Measurements from ENCODE around the gene SAMHD1. TPM values are rescaled to one million over a fixed set of nuclear protein-coding genes. Genes with fewer than 3 reads are reported as not detected.
"Not testable (repeated sequence)": the region's sequence is repeated elsewhere in the genome, so short reads cannot be mapped to it uniquely, and the experiment has no call there.

Gene SAMHD1
- total RNA-seq, 2 experiments from 2014 or later = 167 to 213 TPM

- CTCF ChIA-PET = interaction anchor here (1.5 kb wide), 1 partner anchor 18 kb away, joined by 5 read pairs; no protein-coding TSS in a partner anchor
- Mint-ChIP-seq H3K27ac (no peak overlapping the region), H3K36me3 (peaks cover 63% of the 10 kb centered on the region), H3K9me3 (ENCODE audit: low read depth) (no peaks in the 10 kb centered on the region), H3K4me3 (no peak overlapping the region), H3K27me3 (no peaks in the 10 kb centered on the region), H3K4me1 (peaks cover 42% of the 10 kb centered on the region)
- no peak for ATAC-seq
- DNase-seq = no peak
Measured at GRCh38 chr20:36937402-36937770, 14.1 kb downstream of the SAMHD1 start.

- not testable (repeated sequence) for H3K27ac Mint-ChIP-seq; H3K9me3 Mint-ChIP-seq (ENCODE audit: low read depth); H3K27me3 Mint-ChIP-seq; DNase-seq; ATAC-seq; H3K4me3 Mint-ChIP-seq
- CTCF ChIA-PET = interaction anchor here (1.0 to 2.4 kb wide), 3 partner anchors 14 to 38 kb away, joined by 3 to 7 read pairs (median 5); no protein-coding TSS in a partner anchor
- peaks cover 43% of the 10 kb centered on the region for H3K4me1 Mint-ChIP-seq
- peaks cover 62% of the 10 kb centered on the region for H3K36me3 Mint-ChIP-seq
Measured at GRCh38 chr20:36936761-36937401, 14.6 kb downstream of the SAMHD1 start.

- H3K27me3 Mint-ChIP-seq = no peaks in the 10 kb centered on the region
- no peak overlapping the region for H3K27ac Mint-ChIP-seq
- H3K36me3 Mint-ChIP-seq = peaks cover 61% of the 10 kb centered on the region
- ATAC-seq (no peak), DNase-seq (no peak)
- no peak overlapping the region for H3K4me3 Mint-ChIP-seq
- no peaks in the 10 kb centered on the region for H3K9me3 Mint-ChIP-seq (ENCODE audit: low read depth)
- peaks cover 42% of the 10 kb centered on the region for H3K4me1 Mint-ChIP-seq
- CTCF ChIA-PET = interaction anchor here (1.0 to 2.4 kb wide), 3 partner anchors 13 to 39 kb away, joined by 3 to 7 read pairs (median 5); no protein-coding TSS in a partner anchor
Measured at GRCh38 chr20:36936341-36936740, 15.2 kb downstream of the SAMHD1 start.

GRCh38 chr20:36933571-36933970 is 17.9 kb downstream of the SAMHD1 start:
- DNase-seq; ATAC-seq; H3K27ac Mint-ChIP-seq; H3K4me3 Mint-ChIP-seq; H3K27me3 Mint-ChIP-seq; H3K9me3 Mint-ChIP-seq (ENCODE audit: low read depth): not testable (repeated sequence)
- CTCF ChIA-PET = interaction anchor here (1.1 to 1.2 kb wide), 3 partner anchors 15 to 96 kb away, joined by 3 read pairs; no protein-coding TSS in a partner anchor
- Mint-ChIP-seq H3K4me1 (peaks cover 35% of the 10 kb centered on the region), H3K36me3 (peaks cover 67% of the 10 kb centered on the region)

GRCh38 chr20:36932476-36933426 is 18.8 kb downstream of the SAMHD1 start:
- ATAC-seq = no peak
- Mint-ChIP-seq H3K27me3 (no peaks in the 10 kb centered on the region), H3K36me3 (peaks cover 67% of the 10 kb centered on the region), H3K4me3 (no peak overlapping the region), H3K9me3 (ENCODE audit: low read depth) (no peaks in the 10 kb centered on the region), H3K4me1 (peaks cover 35% of the 10 kb centered on the region), H3K27ac (no peak overlapping the region)
- CTCF ChIA-PET = interaction anchor here (1.1 to 1.8 kb wide), 4 partner anchors 11 to 97 kb away, joined by 3 to 5 read pairs (median 3); no protein-coding TSS in a partner anchor
- no peak for DNase-seq

- not testable (repeated sequence) for H3K9me3 Mint-ChIP-seq (ENCODE audit: low read depth); H3K27me3 Mint-ChIP-seq; H3K4me3 Mint-ChIP-seq; DNase-seq; H3K27ac Mint-ChIP-seq; ATAC-seq
- CTCF ChIA-PET = interaction anchor here (1.5 to 1.8 kb wide), 2 partner anchors 10 to 12 kb away, joined by 3 to 5 read pairs; no protein-coding TSS in a partner anchor
- peaks cover 31% of the 10 kb centered on the region for H3K4me1 Mint-ChIP-seq
- peaks cover 65% of the 10 kb centered on the region for H3K36me3 Mint-ChIP-seq
Measured at GRCh38 chr20:36932067-36932466, 19.4 kb downstream of the SAMHD1 start.

GRCh38 chr20:36929691-36930090 is 21.8 kb downstream of the SAMHD1 start:
- DNase-seq = no peak
- Mint-ChIP-seq H3K36me3 (peaks cover 68% of the 10 kb centered on the region), H3K27me3 (no peaks in the 10 kb centered on the region), H3K27ac (peak overlapping the region; percentile 40), H3K4me3 (no peak overlapping the region), H3K4me1 (peaks cover 32% of the 10 kb centered on the region), H3K9me3 (ENCODE audit: low read depth) (no peaks in the 10 kb centered on the region)
- CTCF ChIA-PET = interaction anchor here (1.8 kb wide), 1 partner anchor 11 kb away, joined by 7 read pairs; no protein-coding TSS in a partner anchor
- no peak for ATAC-seq

GRCh38 chr20:36929290-36929689 is 22.2 kb downstream of the SAMHD1 start:
- peaks cover 36% of the 10 kb centered on the region for H3K4me1 Mint-ChIP-seq
- H3K27me3 Mint-ChIP-seq = no peaks in the 10 kb centered on the region
- H3K9me3 Mint-ChIP-seq (ENCODE audit: low read depth) = no peaks in the 10 kb centered on the region
- no peak for ATAC-seq
- H3K27ac Mint-ChIP-seq = no peak overlapping the region
- CTCF ChIA-PET = interaction anchor here (1.8 kb wide), 1 partner anchor 11 kb away, joined by 7 read pairs; no protein-coding TSS in a partner anchor
- H3K36me3 Mint-ChIP-seq = peaks cover 71% of the 10 kb centered on the region
- no peak overlapping the region for H3K4me3 Mint-ChIP-seq
- DNase-seq = no peak

- CTCF ChIA-PET = interaction anchor here (0.6 kb wide), 1 partner anchor 151 kb away, joined by 3 read pairs; no protein-coding TSS in a partner anchor
Measured at GRCh38 chr20:36927704-36928103, 23.8 kb downstream of the SAMHD1 start.

GRCh38 chr20:36926653-36927200 is 24.8 kb downstream of the SAMHD1 start:
- Mint-ChIP-seq H3K27me3 (no peaks in the 10 kb centered on the region), H3K4me3 (no peak overlapping the region), H3K4me1 (peaks cover 24% of the 10 kb centered on the region), H3K36me3 (peaks cover 66% of the 10 kb centered on the region), H3K9me3 (ENCODE audit: low read depth) (no peaks in the 10 kb centered on the region), H3K27ac (no peak overlapping the region)
- CTCF ChIA-PET = no interaction called here
- ATAC-seq = no peak
- no peak for DNase-seq

More at GRCh38 chr20:36927704-36928103, 23.8 kb downstream of the SAMHD1 start:
- Mint-ChIP-seq H3K36me3 (peaks cover 67% of the 10 kb centered on the region), H3K4me3 (no peak overlapping the region), H3K4me1 (peaks cover 32% of the 10 kb centered on the region), H3K27me3 (no peaks in the 10 kb centered on the region), H3K9me3 (ENCODE audit: low read depth) (no peaks in the 10 kb centered on the region), H3K27ac (no peak overlapping the region)
- ATAC-seq (no peak), DNase-seq (no peak)

GRCh38 chr20:36925234-36925633 is 26.3 kb downstream of the SAMHD1 start:
- DNase-seq (no peak), ATAC-seq (no peak)
- Mint-ChIP-seq H3K36me3 (peaks cover 57% of the 10 kb centered on the region), H3K4me3 (no peak overlapping the region), H3K27me3 (no peaks in the 10 kb centered on the region), H3K27ac (no peak overlapping the region), H3K9me3 (ENCODE audit: low read depth) (no peaks in the 10 kb centered on the region), H3K4me1 (peaks cover 11% of the 10 kb centered on the region)
- CTCF ChIA-PET = no interaction called here

- CTCF ChIA-PET = interaction anchor here (2.5 to 2.6 kb wide), 2 partner anchors 11 to 150 kb away, joined by 7 read pairs; partner anchors contain the start of gene DSN1
- Mint-ChIP-seq H3K4me3 (no peak overlapping the region), H3K36me3 (peaks cover 52% of the 10 kb centered on the region), H3K27ac (peak overlapping the region; percentile 32), H3K4me1 (peaks cover 11% of the 10 kb centered on the region), H3K9me3 (ENCODE audit: low read depth) (no peaks in the 10 kb centered on the region), H3K27me3 (no peaks in the 10 kb centered on the region)
- ATAC-seq = no peak
- DNase-seq = no peak
Measured at GRCh38 chr20:36924167-36925045, 27.1 kb downstream of the SAMHD1 start.
